Thyroid gland (tissue), 4 donors: ENCODE results near the gene BRD4. TPM values are rescaled to one million over a fixed set of nuclear protein-coding genes. Genes with fewer than 3 reads are reported as not detected.

Experiments
- DNase-seq, 2 donors: peaks; one replicate each; pipeline ENCODE4 v3.0.0-alpha.2; 2019
- H3K27ac ChIP-seq, 3 donors: fragments of 200-600 bp; sonication (generic); 1 replicate in 2 of 3; 2 replicates in 1 of 3; pipeline ENCODE4 v1.5.1; 2016 to 2019; ENCODE audit warnings: mild to moderate bottlenecking in 1 of 3, moderate library complexity in 1 of 3
- H3K27me3 ChIP-seq: fragments of 200-600 bp; sonication (generic); one replicate; pipeline ENCODE4 v1.5.1; 2019
- H3K36me3 ChIP-seq, 2 donors: fragments of 200-600 bp; sonication (generic); one replicate each; pipeline ENCODE4 v1.5.1; 2016 to 2019
- H3K4me1 ChIP-seq, 2 donors: fragments of 200-600 bp; sonication (generic); one replicate each; pipeline ENCODE4 v1.5.1; 2017 to 2019
- H3K4me3 ChIP-seq, 3 donors: fragments of 200-600 bp; sonication (generic); replicated peaks in 1 of 3; 1 replicate in 2 of 3; 2 replicates in 1 of 3; pipeline ENCODE4 v1.5.1; 2016; ENCODE audit warnings: mild to moderate bottlenecking in 1 of 3
- H3K9me3 ChIP-seq: fragments of 200-600 bp; sonication (generic); one replicate; pipeline ENCODE4 v1.5.1; 2017
- POLR2A ChIP-seq, 2 donors: fragments of 450-650 bp; IDR thresholded peaks; one replicate each; pipeline ENCODE4 v1.6.1; 2017; ENCODE audit warnings: antibody characterized with exemption in 2 of 2, mild to moderate bottlenecking in 2 of 2, moderate library complexity in 1 of 2
- WGBS, 2 donors: methylation state at CpG; one replicate each; pipeline ENCODE4 v1.1.5; 2017; 5-methylcytosine and 5-hydroxymethylcytosine counted together
- intact Hi-C: fragments of 100-400 bp; cut with DNase I; formaldehyde crosslinking; loops from one replicate; pipeline ENCODE4 v1.15.1; 2023
- total RNA-seq, 4 donors: library from RNA; depleted of rRNA; stranded (reverse); fragments of >200 nt; gene quantifications; one replicate each; pipeline ENCODE4 v1.2.3, GENCODE V29; 2016
- TF ChIP-seq, protein P1 (sequence below), 6 experiments: fragments of 200-600 bp in 3 of 6; fragments of 450-650 bp in 3 of 6; sonication (generic) in 3 of 6; IDR thresholded peaks; one replicate each; pipeline ENCODE4 v1.5.1; 2016 to 2019; ENCODE audit warnings: antibody characterized with exemption in 6 of 6, mild to moderate bottlenecking in 2 of 6, inconsistent platforms in 1 of 6, moderate library complexity in 1 of 6

The BRD4 gene
- total RNA-seq, 4 donors from 2014 or later = 20.8 to 78.1 (median 32.4) TPM

DNA sequence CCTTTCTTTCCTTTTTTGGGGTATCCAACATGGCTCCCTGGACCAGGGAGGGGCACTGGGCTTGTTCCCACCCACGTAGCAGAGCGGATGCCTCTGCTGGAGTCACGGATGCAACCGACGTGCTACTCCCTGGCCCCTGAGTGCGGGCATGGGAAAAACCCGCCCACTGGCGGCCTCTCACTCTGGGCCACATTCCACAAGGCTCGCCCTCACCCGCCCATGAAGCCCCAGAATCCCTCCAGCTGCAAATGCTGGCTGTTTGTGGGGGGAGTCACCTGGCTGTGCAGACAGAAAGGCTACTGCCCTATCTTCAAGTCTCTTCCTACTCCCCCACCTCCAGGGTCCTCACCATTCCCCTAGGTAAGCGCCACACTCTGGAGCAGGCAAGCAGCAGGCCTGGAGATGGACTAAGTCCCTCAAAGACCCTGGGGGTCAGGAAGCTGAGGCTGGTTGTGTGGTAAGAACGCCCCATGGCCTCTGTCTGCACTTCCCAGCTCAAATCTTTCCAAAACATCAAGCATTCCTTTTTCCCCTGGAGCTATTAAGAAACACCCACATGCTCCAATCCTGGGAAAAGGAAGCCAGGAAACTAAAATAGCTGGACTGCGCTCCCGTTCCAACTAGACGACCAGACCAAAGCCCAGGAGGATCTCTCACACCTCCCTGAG, 82.2 kb downstream of the BRD4 start:
- no peaks in the 10 kb centered on the region for H3K9me3 ChIP-seq
- intact Hi-C loops = no loop called here
- H3K36me3 ChIP-seq = peaks cover 50 to 54% of the 10 kb centered on the region in 2 donors
- peak; percentile 18 to 35 for DNase-seq
- TF ChIP-seq POLR2A (IDR thresholded peaks at IDR 0.05) = no peak
- TF ChIP-seq, protein P1, sequence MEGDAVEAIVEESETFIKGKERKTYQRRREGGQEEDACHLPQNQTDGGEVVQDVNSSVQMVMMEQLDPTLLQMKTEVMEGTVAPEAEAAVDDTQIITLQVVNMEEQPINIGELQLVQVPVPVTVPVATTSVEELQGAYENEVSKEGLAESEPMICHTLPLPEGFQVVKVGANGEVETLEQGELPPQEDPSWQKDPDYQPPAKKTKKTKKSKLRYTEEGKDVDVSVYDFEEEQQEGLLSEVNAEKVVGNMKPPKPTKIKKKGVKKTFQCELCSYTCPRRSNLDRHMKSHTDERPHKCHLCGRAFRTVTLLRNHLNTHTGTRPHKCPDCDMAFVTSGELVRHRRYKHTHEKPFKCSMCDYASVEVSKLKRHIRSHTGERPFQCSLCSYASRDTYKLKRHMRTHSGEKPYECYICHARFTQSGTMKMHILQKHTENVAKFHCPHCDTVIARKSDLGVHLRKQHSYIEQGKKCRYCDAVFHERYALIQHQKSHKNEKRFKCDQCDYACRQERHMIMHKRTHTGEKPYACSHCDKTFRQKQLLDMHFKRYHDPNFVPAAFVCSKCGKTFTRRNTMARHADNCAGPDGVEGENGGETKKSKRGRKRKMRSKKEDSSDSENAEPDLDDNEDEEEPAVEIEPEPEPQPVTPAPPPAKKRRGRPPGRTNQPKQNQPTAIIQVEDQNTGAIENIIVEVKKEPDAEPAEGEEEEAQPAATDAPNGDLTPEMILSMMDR (IDR thresholded peaks at IDR 0.05) = no peak
- H3K27ac ChIP-seq = peak overlapping the region; percentile 54 to 76 (median 69)
- peaks cover 4 to 66% of the 10 kb centered on the region in 2 donors for H3K4me1 ChIP-seq
- WGBS, 2 donors = 78% methylated on average over 8 to 12 of the region's 15 CpGs
- no peak overlapping the region for H3K4me3 ChIP-seq
- no peaks in the 10 kb centered on the region for H3K27me3 ChIP-seq

DNA sequence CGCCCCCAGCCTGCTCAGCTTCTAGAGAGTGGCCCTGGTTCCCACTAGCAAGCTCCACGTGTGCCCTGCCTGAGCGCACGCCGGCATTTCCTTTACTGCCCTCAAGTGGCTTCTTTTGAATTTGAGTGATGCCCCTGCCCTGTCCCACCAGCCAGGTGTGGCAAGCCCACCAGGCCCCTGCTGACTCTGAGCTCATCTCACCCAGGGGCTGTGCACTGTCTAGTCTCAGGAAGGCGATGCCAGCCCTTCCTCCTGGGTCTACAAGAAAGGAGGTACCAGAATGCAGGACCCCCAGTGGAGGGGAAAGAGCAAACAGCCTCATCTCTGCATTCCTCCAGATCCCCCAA, 82.8 kb downstream of the BRD4 start:
- intact Hi-C loops = no loop called here
- peaks cover 4 to 66% of the 10 kb centered on the region in 2 donors for H3K4me1 ChIP-seq
- H3K27me3 ChIP-seq = no peaks in the 10 kb centered on the region
- no peak for DNase-seq
- H3K9me3 ChIP-seq = no peaks in the 10 kb centered on the region
- TF ChIP-seq, protein P1 (IDR thresholded peaks at IDR 0.05) = no peak
- TF ChIP-seq POLR2A (IDR thresholded peaks at IDR 0.05) = no peak
- H3K4me3 ChIP-seq = no peak overlapping the region
- H3K27ac ChIP-seq = peak overlapping the region; percentile 54 to 76 (median 69)
- WGBS, 2 donors = 76 to 79% methylated on average over 5 to 6 of the region's 6 CpGs
- peaks cover 44 to 47% of the 10 kb centered on the region in 2 donors for H3K36me3 ChIP-seq

DNA sequence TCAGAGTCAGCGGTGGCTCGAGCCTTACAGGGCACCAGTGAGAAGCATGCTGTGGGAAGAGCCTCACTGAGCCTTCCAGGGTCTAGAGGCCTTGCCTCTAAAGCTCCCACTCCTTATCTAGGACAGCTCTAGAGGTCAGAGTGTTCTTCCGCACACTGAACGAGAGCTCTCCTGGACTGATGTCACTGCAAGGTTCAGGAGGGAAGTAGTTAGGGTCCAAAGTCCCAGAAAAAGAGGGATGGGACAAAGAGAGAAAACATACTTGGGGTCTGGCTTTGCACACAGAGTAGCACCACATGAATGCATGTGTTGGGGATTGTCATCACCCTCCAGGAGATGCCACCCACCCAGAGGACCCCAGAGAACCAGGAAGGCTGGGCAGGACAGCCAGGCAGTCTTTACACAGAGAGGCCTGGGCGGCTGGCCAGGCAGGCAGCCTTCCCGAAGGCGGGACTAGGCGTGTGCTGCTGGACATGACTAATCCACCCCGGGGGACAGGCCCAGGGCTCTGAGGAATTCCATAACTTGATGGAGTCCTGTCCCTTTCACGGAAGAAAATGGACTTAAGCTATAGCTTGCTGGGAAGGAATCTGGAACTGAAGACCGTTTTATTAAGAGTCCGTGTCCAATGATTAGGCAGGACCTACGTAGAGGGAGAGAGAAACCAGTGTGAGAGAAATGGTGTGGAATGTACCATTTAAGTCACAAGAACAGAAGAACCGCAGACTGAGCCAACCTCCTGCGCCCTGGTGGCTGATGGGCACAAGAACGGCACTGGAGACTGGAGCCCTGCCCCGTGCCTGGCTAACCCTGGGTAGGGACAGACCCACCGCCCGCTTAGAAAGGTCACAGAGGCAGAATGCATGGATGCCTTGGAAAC, 83.5 kb downstream of the BRD4 start:
- peak overlapping the region; percentile 54 to 76 (median 69) for H3K27ac ChIP-seq
- intact Hi-C loops = no loop called here
- no peak overlapping the region for H3K4me3 ChIP-seq
- DNase-seq = peak; percentile 41 to 44
- no peaks in the 10 kb centered on the region for H3K9me3 ChIP-seq
- peaks cover 41 to 47% of the 10 kb centered on the region in 2 donors for H3K36me3 ChIP-seq
- WGBS, 2 donors = 70 to 74% methylated on average over 18 to 19 of the region's 19 CpGs
- H3K4me1 ChIP-seq = peaks cover 4 to 66% of the 10 kb centered on the region in 2 donors
- no peaks in the 10 kb centered on the region for H3K27me3 ChIP-seq
- TF ChIP-seq POLR2A (IDR thresholded peaks at IDR 0.05) = no peak
- TF ChIP-seq, protein P1 (IDR thresholded peaks at IDR 0.05) = no peak

DNA sequence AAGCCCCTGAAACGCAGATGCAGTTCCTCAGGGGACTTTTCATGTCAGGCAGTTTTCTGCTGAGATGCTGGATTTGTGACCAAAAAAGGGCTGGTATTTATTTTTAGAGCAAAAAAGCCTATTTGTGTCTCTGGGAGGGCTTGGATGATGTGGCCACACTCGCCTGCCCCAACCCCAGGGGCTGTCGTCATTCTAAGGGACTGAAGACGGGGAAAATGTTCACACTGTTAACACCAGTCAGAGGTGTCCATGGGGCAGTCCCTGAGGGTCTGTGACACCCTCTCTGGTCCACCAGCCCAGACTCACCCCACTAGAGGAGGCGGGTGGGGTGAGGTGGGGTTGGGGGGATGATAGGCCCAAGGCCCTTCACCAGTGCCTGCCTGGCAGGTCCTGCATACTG, 84.2 kb downstream of the BRD4 start:
- H3K27me3 ChIP-seq = no peaks in the 10 kb centered on the region
- intact Hi-C loops = no loop called here
- H3K4me1 ChIP-seq = peaks cover 4 to 60% of the 10 kb centered on the region in 2 donors
- H3K36me3 ChIP-seq = peaks cover 41 to 46% of the 10 kb centered on the region in 2 donors
- DNase-seq = no peak
- H3K9me3 ChIP-seq = no peaks in the 10 kb centered on the region
- no peak overlapping the region for H3K4me3 ChIP-seq
- WGBS, 2 donors = 86 to 89% methylated on average over 5 of the region's 5 CpGs
- TF ChIP-seq, protein P1 (IDR thresholded peaks at IDR 0.05) = no peak
- no peak for TF ChIP-seq POLR2A (IDR thresholded peaks at IDR 0.05)
- H3K27ac ChIP-seq = peak overlapping the region; percentile 36 to 76 (median 69)
